KG1 (cell line): Measurements from ENCODE around the gene SLC30A7.

Experiments
- DNase-seq: peaks from one replicate; lab custom pipeline; 2025; lab: John Stamatoyannopoulos, UW

The SLC30A7 gene

DNA sequence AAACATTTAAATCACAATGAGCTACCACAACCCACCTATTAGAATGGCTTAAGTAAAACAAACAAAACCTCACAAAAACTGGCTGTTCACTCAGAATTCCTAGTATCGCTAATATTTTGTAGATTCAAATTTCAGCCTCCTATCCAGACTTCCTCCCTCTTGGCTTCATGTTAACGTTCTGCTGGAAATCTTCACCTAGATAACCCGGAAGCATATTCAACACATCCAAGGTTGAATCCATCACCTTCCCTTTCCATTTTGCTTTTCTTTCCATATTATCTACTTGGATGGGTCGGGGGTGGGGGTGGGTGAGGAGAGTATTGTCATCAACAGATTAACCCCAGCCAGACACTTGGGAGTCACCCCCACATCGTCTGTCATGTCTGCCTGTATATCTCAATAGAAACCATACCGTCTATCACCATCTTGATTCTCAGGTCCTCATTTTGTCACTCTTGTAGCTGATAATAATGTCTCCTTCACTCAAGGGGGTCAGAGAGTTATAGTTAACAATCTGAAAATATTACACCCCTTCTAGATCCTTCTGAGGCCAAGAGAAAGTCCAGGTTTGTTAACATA is 131.4 kb downstream of the SLC30A7 start:
- DNase-seq, result no peak

DNA sequence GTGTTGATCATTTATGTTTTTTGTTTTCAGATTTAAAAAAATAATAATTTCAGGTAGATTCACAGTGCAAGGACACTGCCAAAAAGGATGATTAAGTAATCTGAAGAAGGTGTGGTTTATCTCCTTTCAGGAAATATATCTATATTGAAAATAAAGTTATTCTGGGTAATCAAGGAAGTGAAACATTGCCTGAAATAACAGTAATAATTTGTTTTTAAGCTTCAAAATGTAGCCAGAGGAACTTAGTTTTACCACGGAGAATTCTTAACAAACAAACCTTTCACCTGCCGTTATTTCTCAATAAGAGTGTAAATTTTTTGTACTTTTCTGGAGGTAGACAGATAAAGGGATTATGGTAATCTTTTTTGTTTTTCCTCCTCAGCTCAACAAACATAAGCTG is 132.6 kb downstream of the SLC30A7 start:
- no peak for DNase-seq

DNA sequence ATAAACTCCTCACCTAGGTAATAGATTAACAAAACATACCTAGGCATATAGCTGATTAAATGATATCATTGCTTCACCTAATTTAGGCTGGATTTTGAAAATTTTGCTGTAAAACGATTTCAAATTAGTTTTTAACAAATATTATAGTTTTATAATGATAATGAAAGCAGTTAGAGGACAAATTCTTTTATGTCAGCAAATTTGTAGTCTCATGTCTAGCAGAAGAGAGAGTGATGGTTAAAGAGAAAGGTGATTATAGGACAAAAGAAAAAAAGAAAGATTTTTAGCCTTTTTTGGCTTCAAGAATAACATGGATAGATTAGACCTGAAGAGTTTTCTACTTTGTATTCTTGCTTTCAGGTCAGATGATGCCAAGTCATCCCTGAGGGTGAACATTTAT is 133.3 kb downstream of the SLC30A7 start:
- no peak for DNase-seq

DNA sequence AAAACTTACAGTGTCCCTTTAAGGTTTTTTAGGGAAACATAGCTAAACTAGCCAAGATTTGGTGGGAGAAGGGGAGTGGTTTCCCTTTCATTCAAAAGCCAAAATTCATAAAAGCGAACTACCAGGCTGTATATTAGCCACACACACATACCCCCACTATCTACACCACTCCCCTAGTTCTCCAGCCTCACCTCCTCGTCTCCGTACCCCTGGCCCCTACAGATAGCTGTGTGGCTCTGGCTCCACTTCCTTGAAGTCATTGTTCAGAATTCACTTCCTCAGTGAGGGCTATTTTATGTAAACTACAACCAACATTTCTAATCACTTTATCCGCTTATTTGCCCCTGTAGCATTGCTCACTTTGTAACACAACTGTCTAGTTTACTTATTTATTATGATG is 135.0 kb downstream of the SLC30A7 start:
- no peak for DNase-seq
